Stimulated activated CD8-positive, alpha-beta memory T cell treated with anti-CD3 and anti-CD28 coated beads, Interleukin-4, amount 100 ng/mL, for 1 hour (primary cell): Measurements from ENCODE around the gene RAMP1.
"Not testable (repeated sequence)": the region's sequence is repeated elsewhere in the genome, so short reads cannot be mapped to it uniquely, and the experiment has no call there.

Experiments
- DNase-seq, 2 donors: peaks; one replicate each; pipeline ENCODE4 v3.0.0-alpha.2; 2020; ENCODE audit warnings: low read depth in 2 of 2, low spot score in 1 of 2

Gene RAMP1

GRCh38 chr2:237946423-237946822 is 87.0 kb downstream of the RAMP1 start:
- DNase-seq = no peak

GRCh38 chr2:237951354-237951753 is 91.9 kb downstream of the RAMP1 start:
- DNase-seq = not testable (repeated sequence)

- DNase-seq = no peak
These were observed 92.5 kb downstream of the RAMP1 start for GRCh38 chr2:237951878-237952277.

- no peak for DNase-seq
These were observed 93.4 kb downstream of the RAMP1 start for GRCh38 chr2:237952851-237953250.

- DNase-seq = no peak
These were observed 96.4 kb downstream of the RAMP1 start for GRCh38 chr2:237955640-237956401.

GRCh38 chr2:237956402-237956736 is 96.9 kb downstream of the RAMP1 start:
- no peak for DNase-seq

GRCh38 chr2:237961637-237962036 is 102.2 kb downstream of the RAMP1 start:
- no peak for DNase-seq
